Effector CD4-positive, alpha-beta T cell (primary cell): ENCODE results near the gene SURF4.
"Not testable (repeated sequence)": the region's sequence is repeated elsewhere in the genome, so short reads cannot be mapped to it uniquely, and the experiment has no call there.

Experiments
- DNase-seq: peaks from one replicate; pipeline ENCODE4 v3.0.0-alpha.2; 2020

SURF4 gene

GRCh38 chr9:133351526-133351907 is 24.3 kb downstream of the SURF4 start:
- DNase-seq: no peak

DNA sequence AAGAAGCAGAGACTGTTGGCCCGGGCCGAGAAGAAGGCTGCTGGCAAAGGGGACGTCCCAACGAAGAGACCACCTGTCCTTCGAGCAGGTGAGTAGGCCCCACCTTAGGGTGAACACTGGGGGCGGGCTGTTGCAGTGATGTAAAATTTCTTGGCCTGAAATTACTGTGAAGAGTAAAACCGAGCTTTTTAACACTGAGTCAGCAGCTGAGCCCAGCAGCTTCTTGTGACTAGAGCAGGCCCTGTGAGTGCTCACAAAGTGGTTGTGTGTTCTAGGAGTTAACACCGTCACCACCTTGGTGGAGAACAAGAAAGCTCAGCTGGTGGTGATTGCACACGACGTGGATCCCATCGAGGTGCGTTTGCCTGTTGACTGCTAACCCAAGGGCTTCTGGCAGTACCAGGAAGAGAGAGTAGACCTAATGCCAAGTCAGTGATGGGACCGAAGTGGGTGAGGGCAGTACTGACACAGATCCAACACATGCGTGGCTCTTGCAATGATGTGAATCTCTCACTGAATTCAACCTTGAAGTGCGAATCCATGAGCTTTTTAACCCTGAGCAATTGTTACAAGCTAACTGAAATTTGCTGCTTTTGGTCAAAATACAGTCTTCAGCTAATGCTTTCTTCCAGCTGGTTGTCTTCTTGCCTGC is 25.8 kb downstream of the SURF4 start:
- no peak for DNase-seq

DNA sequence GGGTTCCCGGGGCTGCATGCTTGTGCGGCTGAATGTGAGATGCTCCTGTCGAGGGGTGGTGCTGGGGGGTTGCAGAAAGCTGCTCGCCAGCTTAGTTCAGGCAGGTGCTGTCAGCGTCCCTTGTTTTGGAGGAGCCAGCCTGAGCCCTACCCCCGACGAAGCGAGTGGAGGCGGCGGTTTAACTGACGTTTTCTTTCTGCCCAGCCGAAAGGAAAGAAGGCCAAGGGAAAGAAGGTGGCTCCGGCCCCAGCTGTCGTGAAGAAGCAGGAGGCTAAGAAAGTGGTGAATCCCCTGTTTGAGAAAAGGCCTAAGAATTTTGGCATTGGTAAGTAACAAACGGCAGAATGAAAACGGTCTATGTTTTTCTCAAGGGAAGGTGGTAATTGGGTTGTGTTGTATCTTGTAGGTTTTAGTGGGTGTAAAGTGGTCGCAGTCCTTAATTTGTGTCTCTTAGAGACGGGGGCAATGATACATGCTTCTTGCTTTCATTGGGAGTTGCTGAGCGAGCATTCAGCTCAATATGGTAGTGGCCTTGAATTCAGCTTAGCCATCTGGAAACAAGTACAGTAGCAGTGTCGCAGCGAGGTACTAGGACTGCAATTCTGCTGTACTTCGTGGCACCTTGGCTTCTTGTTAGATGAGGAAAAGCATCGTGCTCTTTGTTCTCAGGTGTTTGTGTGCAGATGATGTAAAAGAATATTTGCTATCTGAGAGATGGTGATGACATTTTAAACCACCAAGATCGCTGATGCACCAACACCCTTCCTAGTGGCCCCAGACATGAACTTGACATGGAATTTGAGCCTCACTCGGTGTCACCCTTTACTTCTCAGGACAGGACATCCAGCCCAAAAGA is 26.9 kb downstream of the SURF4 start:
- no peak for DNase-seq

DNA sequence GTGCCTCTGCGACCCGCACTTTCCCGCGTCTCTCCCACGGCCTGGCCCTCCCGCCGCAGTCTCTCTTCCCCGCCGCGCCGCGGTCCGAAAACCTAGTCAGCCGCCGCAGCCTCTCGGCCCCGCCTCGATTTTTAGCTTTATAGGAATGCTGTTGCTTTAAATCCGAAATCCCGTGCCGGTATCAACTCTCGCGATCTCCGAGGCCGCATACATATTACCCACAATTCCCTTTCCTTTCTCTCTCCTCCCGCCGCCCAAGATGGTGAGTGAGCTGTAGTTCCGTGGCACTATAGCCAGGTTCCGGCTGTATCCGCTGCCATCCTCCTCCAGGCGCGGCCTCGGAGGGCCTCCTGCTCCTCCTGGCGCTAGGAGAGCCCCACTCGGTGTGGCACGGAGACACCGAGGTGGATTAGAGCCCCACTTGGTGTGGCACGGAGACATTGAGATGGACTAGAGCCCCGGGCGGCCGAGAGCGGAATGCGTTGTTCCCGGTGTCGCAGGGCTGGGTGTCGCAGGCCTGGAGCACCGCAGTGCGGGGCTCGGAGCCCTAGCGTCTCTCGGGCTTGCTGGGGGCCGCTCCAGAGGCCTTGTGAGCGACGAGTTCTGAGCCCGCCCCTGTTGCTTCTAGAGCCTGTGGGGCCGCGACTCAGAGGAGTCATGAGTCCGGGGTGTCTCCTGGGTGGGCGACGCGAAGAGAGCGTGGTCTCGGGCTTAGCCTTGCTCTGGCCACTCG is 27.7 kb downstream of the SURF4 start, which contains the start of the genes MED22 and RPL7A:
MED22 (minus strand) TSS at position 147 of the 733 bp plus-strand sequence. CDS start 1,469 bp downstream, outside the sequence.
RPL7A (plus strand) TSS at position 234 of the 733 bp plus-strand sequence; CDS start at position 260, 26 bp downstream.
- DNase-seq: peak; percentile 88

DNA sequence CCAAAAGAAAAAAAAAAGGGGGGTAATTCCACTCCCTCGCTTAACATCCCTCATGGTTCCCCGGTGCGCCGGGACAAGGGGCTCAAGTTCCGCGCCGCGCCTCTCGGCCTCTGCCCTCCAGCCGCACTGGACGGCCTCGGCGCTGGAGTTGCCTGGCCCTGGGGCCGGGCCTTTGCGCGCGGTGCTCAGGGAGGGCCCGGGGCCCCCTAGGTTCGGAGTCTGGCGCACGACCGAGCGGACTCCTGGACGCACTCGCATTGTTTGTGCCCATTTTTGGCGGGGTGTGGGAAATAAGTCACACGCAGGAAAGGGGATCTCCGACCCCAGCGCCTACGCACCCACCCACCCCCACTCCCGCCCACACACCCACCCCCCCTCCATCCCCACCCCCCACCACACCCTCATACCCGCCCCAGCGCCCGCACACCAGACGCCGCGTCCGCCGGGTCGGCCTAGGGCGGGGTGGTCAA is 28.3 kb downstream of the SURF4 start:
- DNase-seq: peak; percentile 29

GRCh38 chr9:133346021-133346785 is 29.7 kb downstream of the SURF4 start:
- no peak for DNase-seq

- DNase-seq: no peak
Observed at GRCh38 chr9:133345596-133345995, 30.3 kb downstream of the SURF4 start.

DNA sequence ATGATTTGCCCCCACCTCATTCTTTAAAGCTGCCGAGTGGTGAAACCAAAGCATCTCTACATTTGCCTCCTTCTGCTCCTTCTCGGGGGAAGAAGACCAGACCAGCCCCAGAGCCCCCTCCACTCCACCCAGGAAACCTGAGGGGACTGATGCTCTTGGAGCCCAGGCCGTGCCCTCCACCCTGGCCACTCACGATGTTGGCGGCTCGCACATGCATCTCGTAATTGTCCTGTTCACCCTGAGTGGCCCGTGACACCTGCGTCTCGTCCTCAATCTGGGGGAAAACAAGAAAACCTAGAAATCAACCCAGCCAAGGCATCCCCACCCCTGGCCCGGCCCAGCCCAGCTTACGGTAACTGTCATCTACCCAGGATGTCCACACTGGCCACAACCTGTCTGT is 30.9 kb downstream of the SURF4 start:
- no peak for DNase-seq

DNA sequence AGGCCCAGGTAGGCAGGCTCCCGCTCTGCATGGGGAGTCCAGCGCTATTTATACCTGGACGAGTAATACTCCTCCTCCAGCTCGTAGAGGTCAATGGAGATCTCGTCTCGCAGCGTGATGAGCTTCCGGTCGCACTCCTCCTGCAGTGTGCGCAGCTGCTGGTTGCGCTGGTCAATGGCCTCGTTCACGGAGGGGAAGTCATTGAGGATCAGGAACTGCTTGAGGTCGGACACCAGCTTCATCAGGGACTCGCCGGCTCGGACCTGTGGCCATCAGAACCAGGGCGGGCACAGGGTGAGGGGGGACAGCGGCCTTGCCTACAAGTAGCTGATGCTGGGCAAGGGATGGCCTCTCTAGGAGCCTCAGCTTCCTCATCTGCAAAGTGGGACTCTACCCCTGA is 31.8 kb downstream of the SURF4 start:
- DNase-seq: no peak

DNA sequence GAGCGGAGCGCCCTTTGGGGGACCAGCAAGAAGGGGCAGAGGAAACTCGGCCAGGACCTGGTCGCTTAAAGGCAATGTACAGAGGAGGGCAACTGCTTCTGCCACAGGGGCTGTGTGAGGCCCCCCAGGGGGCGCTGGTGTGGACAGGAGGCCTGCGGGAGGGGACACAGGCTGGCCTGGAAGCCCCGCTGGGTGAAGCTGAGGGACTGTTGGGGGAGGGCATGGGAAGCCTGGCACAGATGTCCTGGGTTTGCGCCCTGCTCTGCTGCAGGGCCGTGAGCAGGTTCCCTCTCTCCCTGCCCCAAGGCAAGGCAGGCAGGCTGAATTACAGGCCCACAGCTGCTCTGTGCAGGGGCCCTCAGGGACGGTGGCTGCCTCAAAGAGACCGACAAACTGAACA is 33.3 kb downstream of the SURF4 start:
- no peak for DNase-seq

GRCh38 chr9:133342069-133342406 is 33.8 kb downstream of the SURF4 start:
- no peak for DNase-seq

DNA sequence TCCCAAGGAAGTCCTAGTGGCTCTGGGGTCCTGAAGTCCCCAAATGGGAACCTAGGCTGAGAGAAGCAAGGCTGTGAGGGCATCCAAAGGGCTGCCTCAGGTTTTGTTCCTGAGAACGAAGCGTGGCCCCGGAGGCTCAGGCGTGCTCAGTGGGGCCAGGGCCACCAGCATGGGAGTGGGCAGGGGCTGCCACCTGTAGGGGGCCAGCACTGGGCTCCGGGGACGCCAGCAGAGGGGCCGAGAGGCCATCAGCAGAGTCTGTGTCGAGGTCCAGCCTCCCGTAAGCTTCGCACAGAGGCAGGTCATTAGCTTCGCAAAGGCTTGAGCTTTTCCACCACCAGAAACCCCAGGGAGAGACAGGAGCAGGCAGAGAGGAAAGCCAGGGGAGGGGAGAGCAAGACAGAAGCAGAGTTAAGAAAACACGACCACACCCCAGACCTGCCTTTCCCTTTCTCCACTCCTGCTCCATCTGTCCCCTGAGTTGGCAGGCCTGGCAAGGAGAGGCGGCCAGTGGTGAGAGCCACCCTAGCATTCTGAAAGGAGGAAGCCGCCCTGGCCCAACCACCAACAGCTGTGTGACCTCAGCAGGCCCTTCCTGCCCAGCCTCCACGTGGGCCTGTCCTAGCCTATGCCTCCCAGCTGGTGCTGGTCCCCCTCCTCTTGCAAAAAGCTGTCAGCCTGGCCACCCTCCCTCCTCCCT is 34.3 kb downstream of the SURF4 start:
- DNase-seq: no peak

GRCh38 chr9:133340916-133341315 is 34.9 kb downstream of the SURF4 start:
- no peak for DNase-seq

DNA sequence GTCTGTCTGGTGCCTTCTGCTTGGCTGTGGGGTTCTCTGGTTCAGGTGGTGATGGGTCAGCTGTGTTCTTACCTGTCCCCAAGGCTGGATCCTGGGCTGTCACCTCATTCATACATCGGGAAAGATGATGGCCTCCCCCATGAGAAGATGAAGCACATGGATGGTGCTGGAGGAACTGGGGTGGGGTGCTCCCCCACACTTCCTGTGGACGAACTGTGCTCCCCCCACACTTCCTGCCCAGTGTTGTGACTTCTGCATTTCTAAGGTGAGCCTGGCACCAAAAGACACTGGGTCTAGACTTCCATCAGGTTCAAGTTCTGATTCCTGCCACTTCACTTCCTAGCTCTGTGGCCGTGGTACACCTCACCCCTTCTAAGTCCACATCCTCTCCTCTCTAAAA is 35.6 kb downstream of the SURF4 start:
- no peak for DNase-seq

DNA sequence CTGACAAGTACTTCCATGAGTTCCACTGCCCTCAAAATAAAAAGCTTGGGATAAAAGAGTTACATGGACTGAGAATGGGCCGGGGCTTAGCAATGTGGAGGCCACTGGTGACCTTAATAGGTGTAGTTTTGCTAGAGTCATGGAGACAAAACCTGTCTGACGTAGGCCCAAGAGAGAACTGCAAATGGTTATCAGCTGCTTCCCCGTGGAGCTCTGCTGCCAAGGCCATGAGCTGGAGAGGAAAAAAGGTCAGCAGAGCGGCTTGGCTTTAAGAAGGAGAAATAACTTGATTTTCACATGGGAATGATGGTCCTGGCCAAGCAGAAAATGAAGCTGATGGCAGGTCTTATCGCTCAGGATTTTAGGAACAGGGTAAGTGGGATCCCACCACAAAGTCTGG is 36.2 kb downstream of the SURF4 start:
- DNase-seq: no peak

DNA sequence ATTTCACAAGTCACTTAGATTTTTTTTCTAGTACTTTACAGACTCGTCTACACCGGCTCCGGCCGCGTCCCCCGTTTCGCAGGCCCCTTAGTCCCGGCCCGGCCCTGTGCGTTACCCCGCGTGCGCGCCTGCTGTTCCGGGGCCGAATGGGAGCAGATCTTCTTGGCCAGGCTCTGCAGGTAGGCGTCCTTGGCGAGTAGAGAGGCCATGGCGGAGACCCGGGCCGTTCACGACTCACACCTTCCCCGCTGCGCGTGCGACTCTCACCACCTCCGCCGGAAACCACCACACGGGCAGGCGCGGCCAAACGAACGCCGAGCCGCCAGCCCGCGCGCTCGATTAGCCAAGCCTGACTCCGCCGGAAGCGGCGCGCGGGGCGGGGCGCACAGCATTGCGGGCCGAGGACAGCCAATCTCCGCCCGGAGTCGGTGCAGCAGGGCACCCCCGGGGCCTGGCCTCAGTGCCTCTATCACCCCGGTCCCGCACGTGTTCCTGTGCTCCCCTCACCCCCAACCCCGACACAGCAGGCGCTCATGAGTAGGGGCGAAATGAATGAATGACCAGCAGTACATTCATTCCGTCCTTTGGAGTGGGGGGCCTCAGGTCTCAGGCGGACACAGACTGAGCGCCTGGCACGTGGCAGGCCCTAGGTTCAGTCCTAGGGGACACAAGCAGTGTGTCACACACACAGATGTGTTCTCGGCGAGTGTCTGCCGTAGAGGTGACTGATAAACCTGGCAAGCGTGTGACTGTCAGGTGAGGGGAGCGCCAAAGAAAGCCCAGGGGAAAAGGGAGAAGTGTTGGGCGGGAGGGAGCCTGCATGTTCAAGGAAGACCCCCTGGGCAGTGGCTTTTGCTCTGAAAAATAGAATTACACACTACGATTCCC is 39.7 kb downstream of the SURF4 start, which contains the start of gene SURF6:
SURF6 (minus strand) TSS at position 265 of the 888 bp plus-strand sequence; CDS start at position 209, 56 bp downstream.
- DNase-seq: peak; percentile 92

DNA sequence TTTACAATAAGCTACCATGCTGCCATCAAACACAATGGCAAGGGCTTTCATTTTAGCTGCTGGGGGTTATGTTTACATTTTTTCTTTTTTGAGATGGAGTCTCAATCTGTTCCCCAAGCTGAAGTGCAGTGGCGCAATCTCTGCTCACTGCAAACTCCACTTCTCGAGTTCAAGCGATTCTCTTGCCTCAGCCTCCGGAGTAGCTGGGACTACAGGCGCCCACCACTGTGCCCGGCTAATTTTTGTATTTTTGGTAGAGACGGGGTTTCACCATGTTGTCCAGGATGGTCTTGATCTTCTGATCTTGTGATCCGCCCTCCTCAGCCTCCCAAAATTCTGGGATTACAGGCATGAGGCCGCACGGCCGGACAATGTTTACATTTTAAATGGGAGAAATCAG is 41.0 kb downstream of the SURF4 start:
- not testable (repeated sequence) for DNase-seq

DNA sequence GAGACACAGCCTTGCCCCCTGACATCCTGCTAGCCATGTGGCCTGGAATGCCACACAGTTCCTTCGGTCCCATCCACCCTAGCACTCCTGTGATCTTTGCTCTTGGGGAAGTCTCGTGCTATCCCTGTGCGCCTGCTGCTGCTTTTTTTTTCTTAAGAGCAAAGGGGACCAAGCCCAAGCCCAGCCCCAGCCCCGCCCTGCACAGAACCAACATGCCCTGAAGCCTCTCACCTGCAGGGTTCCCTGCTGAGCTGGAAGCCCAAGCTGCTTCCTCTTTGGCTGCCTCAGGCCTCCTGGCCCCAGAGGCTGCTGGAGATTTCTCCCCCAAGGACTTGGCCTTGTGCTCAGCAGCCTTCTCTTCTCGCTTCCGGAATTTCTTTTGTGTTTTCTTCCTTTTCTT is 41.7 kb downstream of the SURF4 start:
- DNase-seq: no peak

DNA sequence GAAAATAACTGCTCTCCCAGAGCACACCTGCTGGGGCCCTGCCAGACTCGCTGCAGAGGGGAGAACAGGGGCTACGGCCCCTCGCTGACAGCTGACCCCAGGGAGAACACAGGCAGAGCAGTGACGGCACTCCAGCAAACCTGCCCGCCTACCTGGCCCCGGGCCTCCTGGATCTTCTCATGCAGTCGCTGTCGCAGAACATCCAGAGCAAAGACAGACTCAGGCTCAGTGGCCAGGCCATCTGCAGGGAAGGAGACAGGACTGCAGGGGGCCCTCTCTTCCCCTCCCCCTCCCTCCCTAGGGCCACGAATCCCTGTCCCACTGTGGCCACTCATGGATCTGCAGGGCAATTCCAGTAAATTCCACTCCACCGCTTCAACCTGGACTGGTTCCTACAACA is 42.3 kb downstream of the SURF4 start:
- DNase-seq: no peak

GRCh38 chr9:133333011-133333410 is 42.8 kb downstream of the SURF4 start:
- no peak for DNase-seq

DNA sequence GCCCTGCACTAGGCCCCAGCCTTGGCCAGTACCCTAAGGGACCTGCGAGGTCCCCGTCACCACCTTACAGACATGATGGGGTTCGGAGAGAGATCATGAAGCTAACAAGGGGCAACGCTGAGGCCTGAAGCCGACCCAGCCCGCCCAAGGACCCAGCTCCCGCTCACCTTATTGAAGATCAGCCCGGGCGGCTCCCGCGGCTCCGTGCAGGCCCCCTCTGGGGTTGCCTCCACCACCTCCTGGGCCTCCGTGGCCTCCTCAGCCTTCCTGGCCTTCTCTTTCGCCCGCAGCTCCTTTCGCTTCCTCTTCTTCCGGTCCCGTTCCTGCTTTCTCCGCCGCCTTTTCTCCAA is 43.5 kb downstream of the SURF4 start:
- DNase-seq: no peak
